ENCODE data around the gene SPATC1L. TPM values are rescaled to one million over a fixed set of nuclear protein-coding genes. Genes with fewer than 3 reads are reported as not detected.
"Not testable (repeated sequence)": the region's sequence is repeated elsewhere in the genome, so short reads cannot be mapped to it uniquely, and the experiment has no call there.

The SPATC1L gene
- polyA plus RNA-seq, 1 experiment: 8.4 TPM

- Histone ChIP-seq H3K36me3 (ENCODE audit: control insufficient read depth, insufficient read depth, low read length) (no peaks in the 10 kb centered on the region), H3K27me3 (ENCODE audit: control insufficient read depth, insufficient read depth, low read length) (no peaks in the 10 kb centered on the region), H3K4me3 (ENCODE audit: low read depth, low read length) (no peak overlapping the region)
- CTCF ChIA-PET: no interaction called here
- POLR2A ChIA-PET: no interaction called here
- no peak for DNase-seq (ENCODE audit: low read depth)
- TF ChIP-seq CTCF (IDR thresholded peaks at IDR 0.05; ENCODE audit: insufficient read depth, low read depth, low read length): no peak
These were observed 34.9 kb downstream of the SPATC1L start for GRCh38 chr21:46149205-46149901.

GRCh38 chr21:46148106-46148505, 36.2 kb downstream of the SPATC1L start:
- DNase-seq (ENCODE audit: low read depth): no peak
- POLR2A ChIA-PET: no interaction called here
- H3K36me3 ChIP-seq (ENCODE audit: control insufficient read depth, insufficient read depth, low read length): no peaks in the 10 kb centered on the region
- no peak overlapping the region for H3K4me3 ChIP-seq (ENCODE audit: low read depth, low read length)
- CTCF ChIA-PET: interaction anchor here (0.6 kb wide), 1 partner anchor 233 kb away, joined by 6 read pairs; no protein-coding TSS in a partner anchor
- no peak for TF ChIP-seq CTCF (IDR thresholded peaks at IDR 0.05; ENCODE audit: insufficient read depth, low read depth, low read length)
- no peaks in the 10 kb centered on the region for H3K27me3 ChIP-seq (ENCODE audit: control insufficient read depth, insufficient read depth, low read length)

GRCh38 chr21:46147429-46147828, 36.8 kb downstream of the SPATC1L start:
- H3K27me3 ChIP-seq (ENCODE audit: control insufficient read depth, insufficient read depth, low read length); DNase-seq (ENCODE audit: low read depth); H3K4me3 ChIP-seq (ENCODE audit: low read depth, low read length); H3K36me3 ChIP-seq (ENCODE audit: control insufficient read depth, insufficient read depth, low read length); POLR2A ChIA-PET: not testable (repeated sequence)
- CTCF ChIA-PET: interaction anchor here (0.6 to 0.9 kb wide), 3 partner anchors 28 to 234 kb away, joined by 3 to 6 read pairs (median 4); a partner anchor contains a TSS
- peak; percentile 66 for TF ChIP-seq CTCF (IDR thresholded peaks at IDR 0.05; ENCODE audit: insufficient read depth, low read depth, low read length)

- no peak for TF ChIP-seq CTCF (IDR thresholded peaks at IDR 0.05; ENCODE audit: insufficient read depth, low read depth, low read length)
- no peak for DNase-seq (ENCODE audit: low read depth)
- Histone ChIP-seq H3K36me3 (ENCODE audit: control insufficient read depth, insufficient read depth, low read length) (no peaks in the 10 kb centered on the region), H3K4me3 (ENCODE audit: low read depth, low read length) (no peak overlapping the region), H3K27me3 (ENCODE audit: control insufficient read depth, insufficient read depth, low read length) (no peaks in the 10 kb centered on the region)
- ChIA-PET POLR2A (no interaction called here), CTCF (interaction anchor here (0.6 to 0.9 kb wide), 3 partner anchors 28 to 179 kb away, joined by 3 to 4 read pairs (median 3); a partner anchor contains a TSS)
These were observed 37.4 kb downstream of the SPATC1L start for GRCh38 chr21:46146856-46147255.

- no peaks in the 10 kb centered on the region for H3K27me3 ChIP-seq (ENCODE audit: control insufficient read depth, insufficient read depth, low read length)
- no peak for TF ChIP-seq CTCF (IDR thresholded peaks at IDR 0.05; ENCODE audit: insufficient read depth, low read depth, low read length)
- no peak overlapping the region for H3K4me3 ChIP-seq (ENCODE audit: low read depth, low read length)
- POLR2A ChIA-PET: no interaction called here
- no peaks in the 10 kb centered on the region for H3K36me3 ChIP-seq (ENCODE audit: control insufficient read depth, insufficient read depth, low read length)
- no peak for DNase-seq (ENCODE audit: low read depth)
- CTCF ChIA-PET: interaction anchor here (0.9 kb wide), 1 partner anchor 29 kb away, joined by 3 read pairs; no protein-coding TSS in a partner anchor
These were observed 38.2 kb downstream of the SPATC1L start for GRCh38 chr21:46145840-46146691.

Data from BJ (cell line).